HepG2 (cell line): ENCODE results near the gene MRI1. TPM values are rescaled to one million over a fixed set of nuclear protein-coding genes. Genes with fewer than 3 reads are reported as not detected.

Source experiments
- ATAC-seq: fragments of 200-7000 bp; cut with Tn5 transposase; 3 replicates; pipeline ENCODE4 v1.9.1; 2020; ENCODE audit warnings: mild to moderate bottlenecking, moderate library complexity
- BruUV-seq: library from RNA; stranded (reverse); fragments of 400-500 nt; replicated peaks from 2 replicates; lab custom pipeline; 2021; lab: Mats Ljungman, UMichigan
- CTCF ChIA-PET: fragments of 300-600 bp; formaldehyde crosslinking; extraction: SDS; loops from one replicate; lab custom pipeline; 2021; ENCODE audit warnings: low total read pairs, inconsistent platforms, low intra/inter-chr PET ratio; lab: Yijun Ruan, JAX
- POLR2A ChIA-PET: fragments of 350-600 bp; sonication (Branson Sonifier 250); formaldehyde crosslinking; loops from one replicate; lab custom pipeline; 2020; ENCODE audit warnings: antibody characterized with exemption, inconsistent platforms; lab: Yijun Ruan, JAX
- DNase-seq: peaks from one replicate; pipeline ENCODE4 v3.0.0-alpha.2; 2015; ENCODE audit warnings: low spot score
- FAIRE-seq: peaks from 3 replicates; lab custom pipeline; 2011; peaks lifted over from hg19 to GRCh38; lab: Jason Lieb, UNC
- H2AFZ ChIP-seq: one replicate; pipeline ENCODE4 v1.6.1; 2011; ENCODE audit warnings: low read length, inconsistent platforms
- H3K27ac ChIP-seq: fragments of 300-600 bp; 3 replicates; pipeline ENCODE4 v1.8.0; 2011; ENCODE audit warnings: mixed run types, mild to moderate bottlenecking, mixed read lengths, low read length, inconsistent platforms; ENCODE audit not compliant: insufficient read depth; ENCODE audit errors: extremely low read length
- H3K27me3 ChIP-seq, 2 experiments: fragments of 200-600 bp in 1 of 2; 2 replicates in 1 of 2; 3 replicates in 1 of 2; pipeline versions ENCODE4 v1.6.0 to v1.8.0; 2011; ENCODE audit warnings: low read length in 2 of 2, mild to moderate bottlenecking in 2 of 2, moderate library complexity in 2 of 2, inconsistent platforms in 1 of 2; ENCODE audit not compliant: insufficient read depth in 2 of 2, control insufficient read depth in 1 of 2
- H3K36me3 ChIP-seq, 2 experiments: fragments of 200-600 bp in 1 of 2; replicated peaks in 1 of 2; 2 replicates in 1 of 2; 3 replicates in 1 of 2; pipeline versions ENCODE4 v1.5.1 to v1.8.0; 2011; ENCODE audit warnings: low read length in 2 of 2, inconsistent platforms in 1 of 2; ENCODE audit not compliant: insufficient read depth in 2 of 2, control insufficient read depth in 1 of 2
- H3K4me1 ChIP-seq: 2 replicates; pipeline ENCODE4 v1.5.1; 2012; ENCODE audit warnings: low read length, inconsistent platforms; ENCODE audit not compliant: insufficient read depth
- H3K4me2 ChIP-seq: 2 replicates; pipeline ENCODE4 v1.6.0; 2011; ENCODE audit warnings: low read depth, low read length, inconsistent platforms
- H3K4me3 ChIP-seq, 3 experiments: fragments of 200-600 bp in 1 of 3; sonication (generic), shearing (Covaris generic) in 1 of 3; replicated peaks in 1 of 3; 2 replicates each; pipeline ENCODE4 v1.5.1; 2011 to 2016; ENCODE audit warnings: low read length in 3 of 3, inconsistent platforms in 2 of 3, low read depth in 2 of 3, mild to moderate bottlenecking in 2 of 3, control low read depth in 1 of 3, mixed read lengths in 1 of 3; ENCODE audit not compliant: insufficient read depth in 1 of 3
- H3K79me2 ChIP-seq: one replicate; pipeline ENCODE4 v1.6.1; 2011; ENCODE audit warnings: low read length, inconsistent platforms; ENCODE audit not compliant: insufficient read depth
- H3K9ac ChIP-seq: 2 replicates; pipeline ENCODE4 v1.6.0; 2011; ENCODE audit warnings: mild to moderate bottlenecking, low read depth, low read length, inconsistent platforms; ENCODE audit not compliant: insufficient read depth
- H3K9me3 ChIP-seq: 2 replicates; pipeline ENCODE4 v1.5.1; 2012; ENCODE audit warnings: mild to moderate bottlenecking, low read length
- H4K20me1 ChIP-seq: 2 replicates; pipeline ENCODE4 v1.6.0; 2011; ENCODE audit warnings: inconsistent platforms, mild to moderate bottlenecking, low read length, moderate library complexity; ENCODE audit not compliant: insufficient read depth
- HDAC6 ChIP-seq: fragments of 200-600 bp; sonication (generic); IDR thresholded peaks from 2 replicates; pipeline ENCODE4 v1.7.0; 2017; ENCODE audit warnings: mild to moderate bottlenecking, antibody characterized with exemption, low read length, low read depth
- RBM39 ChIP-seq: fragments of 200-400 bp; formaldehyde crosslinking; IDR thresholded peaks from one replicate; pipeline ENCODE4 v1.6.1; 2018; ENCODE audit warnings: antibody characterized with exemption, mild to moderate bottlenecking, low read depth, low read length; ENCODE audit not compliant: poor library complexity, severe bottlenecking
- ZNF7 ChIP-seq: IDR thresholded peaks from 2 replicates; pipeline ENCODE4 v1.6.1; 2016; ENCODE audit warnings: missing biosample characterization, missing genetic modification reagents
- WGBS: methylation state at CpG from one replicate; pipeline ENCODE4 v1.1.6; 2017; ENCODE audit warnings: low lambda C conversion rate; 5-methylcytosine and 5-hydroxymethylcytosine counted together
- in situ Hi-C: cut with HindIII; loops from 2 replicates; pipeline ENCODE4 v1.10.0; 2017; ENCODE audit warnings: low pct_unique_long_range_greater_than_20kb; ENCODE audit not compliant: extremely low pct_ligation_motif_present
- intact Hi-C: fragments of 100-400 bp; cut with micrococcal nuclease; formaldehyde crosslinking; loops from one replicate; pipeline ENCODE4 v1.10.0; 2022; ENCODE audit not compliant: unreplicated experiment
- polyA plus RNA-seq, 8 experiments: library from polyadenylated mRNA; depleted of rRNA in 3 of 8; stranded (reverse) in 7 of 8; unstranded in 1 of 8; fragments of >200 nt; fragmentation: Illumina TruSeq in 4 of 8; extraction: Trizol in 4 of 8; gene quantifications; 2 replicates each; pipeline versions ENCODE4 v1.2.1 to v1.2.3, GENCODE V29; 2011 to 2016; ENCODE audit warnings: low read depth in 4 of 8, missing spikeins in 1 of 8, mixed read lengths in 1 of 8; ENCODE audit not compliant: insufficient read depth in 1 of 8
- total RNA-seq, 5 experiments: library from RNA; depleted of rRNA; stranded (reverse); fragments of >200 nt; fragmentation: Illumina TruSeq; extraction: Trizol; gene quantifications; 2 replicates each; pipeline ENCODE4 v1.2.3, GENCODE V29; 2016; ENCODE audit warnings: low read depth in 1 of 5
- TF ChIP-seq, protein P1 (sequence below): sonication (generic); formaldehyde crosslinking; IDR thresholded peaks from 2 replicates; pipeline ENCODE4 v1.5.0; 2020; ENCODE audit warnings: mild to moderate bottlenecking, missing genetic modification reagents
- TF ChIP-seq, protein P2 (sequence below): IDR thresholded peaks from 2 replicates; pipeline ENCODE4 v1.6.1; 2016; ENCODE audit warnings: mild to moderate bottlenecking, missing biosample characterization, missing genetic modification reagents
- TF ChIP-seq, protein P3 (sequence below): sonication (generic); formaldehyde crosslinking; IDR thresholded peaks from 2 replicates; pipeline ENCODE4 v1.4.0; 2020; ENCODE audit warnings: missing genetic modification reagents, mild to moderate bottlenecking, borderline replicate concordance

The MRI1 gene
- total and polyA plus RNA-seq, 2 of the 13 experiments (the other 11 are each of a cell fraction or from before 2014, with no cell fraction given), result 20.1 to 20.6 TPM

DNA sequence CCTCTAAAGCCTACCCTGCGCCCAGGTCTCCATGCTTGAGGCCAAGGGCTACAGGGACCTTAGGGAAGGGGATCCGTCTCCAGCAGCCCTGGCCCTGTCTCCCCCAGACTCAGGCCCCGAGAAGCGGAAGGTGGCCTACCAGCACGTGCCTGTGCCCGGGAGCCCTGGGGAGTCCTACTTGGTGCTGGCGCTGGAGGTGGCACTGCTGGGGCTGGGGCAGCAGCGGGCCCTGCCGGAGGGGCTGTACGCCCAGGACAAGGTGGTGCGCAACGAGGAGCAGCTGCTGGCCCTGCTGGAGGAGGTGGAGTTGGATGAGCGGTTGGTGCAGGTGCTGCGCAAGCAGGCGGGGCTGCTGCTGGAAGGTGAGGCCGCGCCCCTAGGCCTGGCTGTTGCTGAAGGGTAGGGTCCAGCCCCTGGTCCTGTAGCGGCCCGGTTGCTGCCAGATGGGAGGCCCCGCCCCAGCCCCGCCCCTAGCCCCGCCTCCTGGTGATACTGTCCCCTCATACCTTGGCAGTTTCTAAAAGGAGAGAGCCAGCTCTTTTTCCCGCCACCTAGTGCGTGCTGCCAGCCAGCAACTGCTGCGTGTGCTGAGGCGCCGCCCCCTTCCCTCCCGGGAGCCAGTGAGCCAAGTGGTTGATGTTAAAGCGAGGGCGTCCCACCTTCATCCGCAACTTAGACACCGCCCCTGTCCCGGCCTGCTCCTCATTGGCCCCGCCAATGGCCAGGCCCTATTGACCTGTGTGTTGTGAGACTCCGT, 53.5 kb downstream of the MRI1 start (continued):
- TF ChIP-seq, protein P1, sequence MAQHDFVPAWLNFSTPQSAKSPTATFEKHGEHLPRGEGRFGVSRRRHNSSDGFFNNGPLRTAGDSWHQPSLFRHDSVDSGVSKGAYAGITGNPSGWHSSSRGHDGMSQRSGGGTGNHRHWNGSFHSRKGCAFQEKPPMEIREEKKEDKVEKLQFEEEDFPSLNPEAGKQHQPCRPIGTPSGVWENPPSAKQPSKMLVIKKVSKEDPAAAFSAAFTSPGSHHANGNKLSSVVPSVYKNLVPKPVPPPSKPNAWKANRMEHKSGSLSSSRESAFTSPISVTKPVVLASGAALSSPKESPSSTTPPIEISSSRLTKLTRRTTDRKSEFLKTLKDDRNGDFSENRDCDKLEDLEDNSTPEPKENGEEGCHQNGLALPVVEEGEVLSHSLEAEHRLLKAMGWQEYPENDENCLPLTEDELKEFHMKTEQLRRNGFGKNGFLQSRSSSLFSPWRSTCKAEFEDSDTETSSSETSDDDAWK (CRISPR knock-in tag), result no peak
- TF ChIP-seq ZNF7 (CRISPR knock-in tag) (no peak), HDAC6 (no peak), RBM39 (no peak)

DNA sequence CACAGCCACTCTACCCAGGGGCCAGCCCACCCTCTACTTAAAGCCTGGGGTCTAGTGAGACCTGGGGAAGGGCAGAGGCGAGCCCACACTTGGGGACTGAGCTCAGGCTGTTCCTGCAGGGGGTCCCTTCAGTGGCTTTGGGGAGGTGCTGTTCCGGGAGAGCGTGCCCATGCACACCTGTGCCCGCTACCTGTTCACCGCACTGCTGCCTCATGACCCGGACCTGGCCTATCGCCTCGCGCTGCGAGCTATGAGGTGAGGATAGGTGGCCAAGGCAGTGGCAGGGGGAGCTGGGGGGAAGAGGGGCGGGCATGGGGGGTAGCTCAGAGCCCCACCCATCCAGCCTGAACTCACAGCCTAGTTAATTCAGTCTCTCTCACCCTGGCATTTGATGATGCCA, 54.9 kb downstream of the MRI1 start:
- intact Hi-C loops, result no loop called here
- Histone ChIP-seq H3K4me3 (no peak overlapping the region), H2AFZ (no peak overlapping the region), H3K27me3 (no peaks in the 10 kb centered on the region; a peak in 1 of 5 replicates), H3K27ac (no peak overlapping the region), H3K79me2 (no peaks in the 10 kb centered on the region), H3K36me3 (no peaks in the 10 kb centered on the region), H4K20me1 (no peaks in the 10 kb centered on the region), H3K9me3 (no peaks in the 10 kb centered on the region), H3K4me1 (no peaks in the 10 kb centered on the region), H3K4me2 (no peak overlapping the region), H3K9ac (no peak overlapping the region)
- DNase-seq (no peak), ATAC-seq (no peak), FAIRE-seq (no peak)
- TF ChIP-seq, protein P2, sequence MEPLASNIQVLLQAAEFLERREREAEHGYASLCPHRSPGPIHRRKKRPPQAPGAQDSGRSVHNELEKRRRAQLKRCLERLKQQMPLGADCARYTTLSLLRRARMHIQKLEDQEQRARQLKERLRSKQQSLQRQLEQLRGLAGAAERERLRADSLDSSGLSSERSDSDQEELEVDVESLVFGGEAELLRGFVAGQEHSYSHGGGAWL (CRISPR knock-in tag), result no peak
- TF ChIP-seq, protein P3, sequence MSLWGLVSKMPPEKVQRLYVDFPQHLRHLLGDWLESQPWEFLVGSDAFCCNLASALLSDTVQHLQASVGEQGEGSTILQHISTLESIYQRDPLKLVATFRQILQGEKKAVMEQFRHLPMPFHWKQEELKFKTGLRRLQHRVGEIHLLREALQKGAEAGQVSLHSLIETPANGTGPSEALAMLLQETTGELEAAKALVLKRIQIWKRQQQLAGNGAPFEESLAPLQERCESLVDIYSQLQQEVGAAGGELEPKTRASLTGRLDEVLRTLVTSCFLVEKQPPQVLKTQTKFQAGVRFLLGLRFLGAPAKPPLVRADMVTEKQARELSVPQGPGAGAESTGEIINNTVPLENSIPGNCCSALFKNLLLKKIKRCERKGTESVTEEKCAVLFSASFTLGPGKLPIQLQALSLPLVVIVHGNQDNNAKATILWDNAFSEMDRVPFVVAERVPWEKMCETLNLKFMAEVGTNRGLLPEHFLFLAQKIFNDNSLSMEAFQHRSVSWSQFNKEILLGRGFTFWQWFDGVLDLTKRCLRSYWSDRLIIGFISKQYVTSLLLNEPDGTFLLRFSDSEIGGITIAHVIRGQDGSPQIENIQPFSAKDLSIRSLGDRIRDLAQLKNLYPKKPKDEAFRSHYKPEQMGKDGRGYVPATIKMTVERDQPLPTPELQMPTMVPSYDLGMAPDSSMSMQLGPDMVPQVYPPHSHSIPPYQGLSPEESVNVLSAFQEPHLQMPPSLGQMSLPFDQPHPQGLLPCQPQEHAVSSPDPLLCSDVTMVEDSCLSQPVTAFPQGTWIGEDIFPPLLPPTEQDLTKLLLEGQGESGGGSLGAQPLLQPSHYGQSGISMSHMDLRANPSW (CRISPR knock-in tag), result no peak
- POLR2A ChIA-PET, result no interaction called here
- CTCF ChIA-PET, result no interaction called here
- in situ Hi-C loops, result no loop called here
- BruUV-seq, result no TSS peak
- 75% methylated on average over 1 of the region's 11 CpGs for WGBS
